Measurements from ENCODE around the gene DUOX2.

The DUOX2 gene

GRCh38 chr15:45116006-45116481, 2.1 kb upstream of the DUOX2 start:
- Histone ChIP-seq H2AFZ (ENCODE audit: low read length) (no peak overlapping the region), H3K9me2 (replicated peaks; ENCODE audit: low read depth, low read length) (no peaks in the 10 kb centered on the region), H3K36me3 (ENCODE audit: insufficient read depth, low read length) (no peaks in the 10 kb centered on the region), H3K4me1 (ENCODE audit: insufficient read depth, low read length, poor library complexity, severe bottlenecking) (no peaks in the 10 kb centered on the region), H3F3A (ENCODE audit: low read depth) (no peaks in the 10 kb centered on the region), H3K79me2 (ENCODE audit: insufficient read depth, low read length) (no peaks in the 10 kb centered on the region), H3K27me3 (ENCODE audit: insufficient read depth, low read length, poor library complexity, severe bottlenecking) (no peaks in the 10 kb centered on the region), H3K9me3 (ENCODE audit: insufficient read depth, low read depth, low read length) (no peaks in the 10 kb centered on the region), H4K20me1 (ENCODE audit: insufficient read depth, low read length, poor library complexity, severe bottlenecking) (no peaks in the 10 kb centered on the region), H3K4me3 (ENCODE audit: low read length, poor library complexity, severe bottlenecking) (no peak overlapping the region), H3K4me2 (ENCODE audit: low read depth, low read length, poor library complexity, severe bottlenecking) (no peak overlapping the region), H3K9ac (ENCODE audit: low read depth, low read length, poor library complexity, severe bottlenecking) (no peak overlapping the region)
- TF ChIP-seq EZH2phosphoT487 (IDR thresholded peaks at IDR 0.05; ENCODE audit: borderline replicate concordance), result no peak
- TF ChIP-seq CTCF (conservative IDR thresholded peaks at IDR 0.05; ENCODE audit: low read length), result no peak

- Histone ChIP-seq H3K4me1 (ENCODE audit: insufficient read depth, low read length, poor library complexity, severe bottlenecking) (no peaks in the 10 kb centered on the region), H3K4me2 (ENCODE audit: low read depth, low read length, poor library complexity, severe bottlenecking) (no peak overlapping the region), H3K9me2 (replicated peaks; ENCODE audit: low read depth, low read length) (no peaks in the 10 kb centered on the region), H4K20me1 (ENCODE audit: insufficient read depth, low read length, poor library complexity, severe bottlenecking) (no peaks in the 10 kb centered on the region), H2AFZ (ENCODE audit: low read length) (no peak overlapping the region), H3K36me3 (ENCODE audit: insufficient read depth, low read length) (no peaks in the 10 kb centered on the region), H3K27me3 (ENCODE audit: insufficient read depth, low read length, poor library complexity, severe bottlenecking) (no peaks in the 10 kb centered on the region), H3K4me3 (ENCODE audit: low read length, poor library complexity, severe bottlenecking) (no peak overlapping the region), H3F3A (ENCODE audit: low read depth) (no peaks in the 10 kb centered on the region), H3K79me2 (ENCODE audit: insufficient read depth, low read length) (no peaks in the 10 kb centered on the region), H3K9ac (ENCODE audit: low read depth, low read length, poor library complexity, severe bottlenecking) (no peak overlapping the region), H3K9me3 (ENCODE audit: insufficient read depth, low read depth, low read length) (no peaks in the 10 kb centered on the region)
- TF ChIP-seq EZH2phosphoT487 (IDR thresholded peaks at IDR 0.05; ENCODE audit: borderline replicate concordance), result no peak
- TF ChIP-seq CTCF (conservative IDR thresholded peaks at IDR 0.05; ENCODE audit: low read length), result no peak
These were observed 1.4 kb upstream of the DUOX2 start for GRCh38 chr15:45115312-45115820.

GRCh38 chr15:45114751-45115085, 746 bp upstream of the DUOX2 start:
- Histone ChIP-seq H3F3A (ENCODE audit: low read depth) (no peaks in the 10 kb centered on the region), H3K27me3 (ENCODE audit: insufficient read depth, low read length, poor library complexity, severe bottlenecking) (no peaks in the 10 kb centered on the region), H2AFZ (ENCODE audit: low read length) (no peak overlapping the region), H3K9ac (ENCODE audit: low read depth, low read length, poor library complexity, severe bottlenecking) (no peak overlapping the region), H4K20me1 (ENCODE audit: insufficient read depth, low read length, poor library complexity, severe bottlenecking) (no peaks in the 10 kb centered on the region), H3K4me2 (ENCODE audit: low read depth, low read length, poor library complexity, severe bottlenecking) (no peak overlapping the region), H3K9me2 (replicated peaks; ENCODE audit: low read depth, low read length) (no peaks in the 10 kb centered on the region), H3K79me2 (ENCODE audit: insufficient read depth, low read length) (no peaks in the 10 kb centered on the region), H3K36me3 (ENCODE audit: insufficient read depth, low read length) (no peaks in the 10 kb centered on the region), H3K4me3 (ENCODE audit: low read length, poor library complexity, severe bottlenecking) (no peak overlapping the region), H3K4me1 (ENCODE audit: insufficient read depth, low read length, poor library complexity, severe bottlenecking) (no peaks in the 10 kb centered on the region), H3K9me3 (ENCODE audit: insufficient read depth, low read depth, low read length) (no peaks in the 10 kb centered on the region)
- TF ChIP-seq EZH2phosphoT487 (IDR thresholded peaks at IDR 0.05; ENCODE audit: borderline replicate concordance) (no peak), CTCF (conservative IDR thresholded peaks at IDR 0.05; ENCODE audit: low read length) (no peak)

Measured in Loucy (cell line).